ENCODE results near the gene IL17RD. TPM values are rescaled to one million over a fixed set of nuclear protein-coding genes. Genes with fewer than 3 reads are reported as not detected.

The IL17RD gene
- total and polyA plus RNA-seq, 9 of the 15 experiments (the other 6 are each of a cell fraction or from before 2014, with no cell fraction given), result under 0.01 to 0.09 (median 0.04) TPM; not detected in 4

DNA sequence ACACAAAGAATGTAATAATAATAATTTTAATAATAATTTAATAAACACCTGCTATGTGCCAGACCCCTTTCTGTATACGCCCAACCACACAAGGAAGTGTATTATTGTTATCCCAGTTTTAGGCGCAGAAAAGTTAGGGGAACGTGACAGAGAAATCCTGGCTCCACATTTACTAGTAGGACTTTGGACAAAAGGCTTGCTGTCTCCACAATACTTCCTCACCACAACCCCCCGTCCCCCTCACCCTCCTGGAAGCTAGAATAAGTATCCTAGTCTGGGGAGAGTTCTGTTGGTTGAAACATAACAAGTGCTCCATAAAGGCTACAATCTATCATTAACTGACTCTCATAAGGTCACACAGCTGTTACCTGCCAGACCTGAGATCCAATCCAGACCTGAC, 488 bp upstream of the IL17RD start (continued):
- TF ChIP-seq MAZ (CRISPR knock-in tag; conservative IDR thresholded peaks at IDR 0.05 in 1 of 2, IDR thresholded peaks at IDR 0.05 in 1 of 2) (no peak), SNIP1 (IDR thresholded peaks at IDR 0.05; ENCODE audit: low read depth) (no peak), CSDE1 (IDR thresholded peaks at IDR 0.05) (no peak)
- TF ChIP-seq, protein P1, sequence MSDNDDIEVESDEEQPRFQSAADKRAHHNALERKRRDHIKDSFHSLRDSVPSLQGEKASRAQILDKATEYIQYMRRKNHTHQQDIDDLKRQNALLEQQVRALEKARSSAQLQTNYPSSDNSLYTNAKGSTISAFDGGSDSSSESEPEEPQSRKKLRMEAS (CRISPR knock-in tag; IDR thresholded peaks at IDR 0.05), result no peak
- TF ChIP-seq, protein P2, sequence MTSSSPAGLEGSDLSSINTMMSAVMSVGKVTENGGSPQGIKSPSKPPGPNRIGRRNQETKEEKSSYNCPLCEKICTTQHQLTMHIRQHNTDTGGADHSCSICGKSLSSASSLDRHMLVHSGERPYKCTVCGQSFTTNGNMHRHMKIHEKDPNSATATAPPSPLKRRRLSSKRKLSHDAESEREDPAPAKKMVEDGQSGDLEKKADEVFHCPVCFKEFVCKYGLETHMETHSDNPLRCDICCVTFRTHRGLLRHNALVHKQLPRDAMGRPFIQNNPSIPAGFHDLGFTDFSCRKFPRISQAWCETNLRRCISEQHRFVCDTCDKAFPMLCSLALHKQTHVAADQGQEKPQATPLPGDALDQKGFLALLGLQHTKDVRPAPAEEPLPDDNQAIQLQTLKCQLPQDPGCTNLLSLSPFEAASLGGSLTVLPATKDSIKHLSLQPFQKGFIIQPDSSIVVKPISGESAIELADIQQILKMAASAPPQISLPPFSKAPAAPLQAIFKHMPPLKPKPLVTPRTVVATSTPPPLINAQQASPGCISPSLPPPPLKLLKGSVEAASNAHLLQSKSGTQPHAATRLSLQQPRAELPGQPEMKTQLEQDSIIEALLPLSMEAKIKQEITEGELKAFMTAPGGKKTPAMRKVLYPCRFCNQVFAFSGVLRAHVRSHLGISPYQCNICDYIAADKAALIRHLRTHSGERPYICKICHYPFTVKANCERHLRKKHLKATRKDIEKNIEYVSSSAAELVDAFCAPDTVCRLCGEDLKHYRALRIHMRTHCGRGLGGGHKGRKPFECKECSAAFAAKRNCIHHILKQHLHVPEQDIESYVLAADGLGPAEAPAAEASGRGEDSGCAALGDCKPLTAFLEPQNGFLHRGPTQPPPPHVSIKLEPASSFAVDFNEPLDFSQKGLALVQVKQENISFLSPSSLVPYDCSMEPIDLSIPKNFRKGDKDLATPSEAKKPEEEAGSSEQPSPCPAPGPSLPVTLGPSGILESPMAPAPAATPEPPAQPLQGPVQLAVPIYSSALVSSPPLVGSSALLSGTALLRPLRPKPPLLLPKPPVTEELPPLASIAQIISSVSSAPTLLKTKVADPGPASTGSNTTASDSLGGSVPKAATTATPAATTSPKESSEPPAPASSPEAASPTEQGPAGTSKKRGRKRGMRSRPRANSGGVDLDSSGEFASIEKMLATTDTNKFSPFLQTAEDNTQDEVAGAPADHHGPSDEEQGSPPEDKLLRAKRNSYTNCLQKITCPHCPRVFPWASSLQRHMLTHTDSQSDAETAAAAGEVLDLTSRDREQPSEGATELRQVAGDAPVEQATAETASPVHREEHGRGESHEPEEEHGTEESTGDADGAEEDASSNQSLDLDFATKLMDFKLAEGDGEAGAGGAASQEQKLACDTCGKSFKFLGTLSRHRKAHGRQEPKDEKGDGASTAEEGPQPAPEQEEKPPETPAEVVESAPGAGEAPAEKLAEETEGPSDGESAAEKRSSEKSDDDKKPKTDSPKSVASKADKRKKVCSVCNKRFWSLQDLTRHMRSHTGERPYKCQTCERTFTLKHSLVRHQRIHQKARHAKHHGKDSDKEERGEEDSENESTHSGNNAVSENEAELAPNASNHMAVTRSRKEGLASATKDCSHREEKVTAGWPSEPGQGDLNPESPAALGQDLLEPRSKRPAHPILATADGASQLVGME (CRISPR knock-in tag; IDR thresholded peaks at IDR 0.05), result no peak

Data from K562 (cell line).